ENCODE measurements around the gene FOXRED2.
A peak's percentile ranks its signal among the peaks of the same experiment; 100 is the strongest.
"Not testable (repeated sequence)": the region's sequence is repeated elsewhere in the genome, so short reads cannot be mapped to it uniquely, and the experiment has no call there.

Gene FOXRED2

GRCh38 chr22:36506637-36507517 is at the start of gene FOXRED2:
Gene FOXRED2 (minus strand): TSS chr22:36507040. CDS start chr22:36506422, 618 bp downstream.
- peak; percentile 94 for DNase-seq (ENCODE audit: low read depth, low spot score)

DNA sequence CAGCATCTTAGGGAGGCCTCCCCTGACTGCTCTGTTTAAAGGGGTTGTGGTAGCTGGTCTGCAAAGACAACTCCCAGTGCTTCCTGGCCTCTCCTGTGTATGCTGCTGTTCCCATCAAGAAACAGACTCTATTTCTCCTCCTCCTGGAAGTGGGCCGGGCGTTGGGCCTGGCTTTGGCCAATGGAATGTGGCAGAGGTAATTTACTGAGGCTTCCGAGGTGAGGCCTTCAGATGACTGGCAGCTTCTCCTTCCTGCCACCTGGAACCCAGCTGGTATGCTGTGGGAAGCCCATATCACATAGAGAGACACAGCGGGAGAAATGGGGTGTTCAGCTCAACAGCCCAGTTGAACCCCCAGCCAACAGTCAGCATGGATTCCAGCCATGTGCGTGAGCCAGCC is 47.3 kb upstream of the FOXRED2 start:
- peak; percentile 64 for DNase-seq (ENCODE audit: low read depth, low spot score)

DNA sequence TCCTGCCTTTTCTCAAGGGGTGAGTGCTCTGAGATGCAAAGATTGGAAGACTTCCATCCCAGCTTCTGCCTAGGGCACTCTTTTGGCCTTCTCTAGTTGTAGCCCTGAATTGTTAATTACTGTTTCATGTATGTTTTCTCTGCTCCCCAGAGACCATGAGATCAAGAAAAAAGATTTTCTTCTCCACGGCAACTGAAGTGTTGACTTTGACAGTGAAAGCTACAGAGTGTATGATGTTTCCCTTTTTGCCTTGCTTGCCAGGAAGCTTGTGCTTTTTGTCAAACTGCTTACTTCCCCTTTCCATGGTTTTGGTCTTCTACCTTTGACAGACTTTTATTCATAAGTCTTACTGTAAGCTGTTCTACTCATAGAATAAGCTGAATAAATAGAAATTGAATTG is 45.4 kb upstream of the FOXRED2 start:
- DNase-seq (ENCODE audit: low read depth, low spot score): no peak

- no peak for DNase-seq (ENCODE audit: low read depth, low spot score)
Measured at GRCh38 chr22:36550701-36551495, 44.1 kb upstream of the FOXRED2 start.

- DNase-seq (ENCODE audit: low read depth, low spot score): no peak
Measured at GRCh38 chr22:36549033-36549432, 42.2 kb upstream of the FOXRED2 start.

DNA sequence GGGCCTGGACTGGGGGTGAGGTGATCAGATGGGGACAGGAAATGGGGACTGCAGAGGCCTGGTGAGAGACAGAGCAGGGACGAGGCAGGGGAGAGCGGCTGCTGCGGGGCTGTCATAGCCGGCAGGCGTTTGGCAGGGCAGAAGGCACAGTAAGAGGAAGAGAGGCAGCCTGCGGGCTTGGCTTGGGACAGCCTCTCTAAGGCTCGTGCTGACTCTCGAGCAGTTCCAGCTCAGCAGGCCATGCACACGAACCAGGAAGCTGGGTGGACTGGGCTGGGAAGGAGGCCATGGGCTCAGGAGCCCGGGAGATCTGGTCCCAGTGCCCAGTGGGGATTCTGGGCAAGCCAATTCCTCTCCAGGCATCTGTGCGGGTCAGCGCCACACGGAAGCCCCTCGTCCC is 41.8 kb upstream of the FOXRED2 start:
- DNase-seq (ENCODE audit: low read depth, low spot score): peak; percentile 67

DNA sequence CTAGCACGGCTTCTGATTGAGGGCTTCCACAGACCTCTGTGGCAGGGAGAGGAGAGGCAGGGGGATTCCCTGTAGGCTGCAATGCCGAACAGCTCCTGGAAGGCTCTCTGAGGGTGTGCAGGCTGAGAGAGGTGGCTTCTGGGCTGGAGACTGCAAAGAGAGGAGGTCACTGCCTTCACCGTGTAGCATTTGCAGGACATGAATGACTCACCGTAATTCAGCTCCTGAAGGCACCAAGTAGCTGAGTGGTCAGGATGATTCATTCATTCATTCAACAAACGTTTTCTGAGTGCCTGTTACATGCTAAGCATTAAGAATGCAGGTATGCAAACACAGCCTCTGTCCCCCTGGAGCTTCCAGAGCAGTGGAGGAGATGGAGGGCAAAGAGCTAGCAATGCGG is 40.1 kb upstream of the FOXRED2 start:
- DNase-seq (ENCODE audit: low read depth, low spot score): no peak

- DNase-seq (ENCODE audit: low read depth, low spot score): peak; percentile 76
Measured at GRCh38 chr22:36546092-36546804, 39.4 kb upstream of the FOXRED2 start.

GRCh38 chr22:36544107-36544620 is 37.3 kb upstream of the FOXRED2 start:
- DNase-seq (ENCODE audit: low read depth, low spot score): no peak

DNA sequence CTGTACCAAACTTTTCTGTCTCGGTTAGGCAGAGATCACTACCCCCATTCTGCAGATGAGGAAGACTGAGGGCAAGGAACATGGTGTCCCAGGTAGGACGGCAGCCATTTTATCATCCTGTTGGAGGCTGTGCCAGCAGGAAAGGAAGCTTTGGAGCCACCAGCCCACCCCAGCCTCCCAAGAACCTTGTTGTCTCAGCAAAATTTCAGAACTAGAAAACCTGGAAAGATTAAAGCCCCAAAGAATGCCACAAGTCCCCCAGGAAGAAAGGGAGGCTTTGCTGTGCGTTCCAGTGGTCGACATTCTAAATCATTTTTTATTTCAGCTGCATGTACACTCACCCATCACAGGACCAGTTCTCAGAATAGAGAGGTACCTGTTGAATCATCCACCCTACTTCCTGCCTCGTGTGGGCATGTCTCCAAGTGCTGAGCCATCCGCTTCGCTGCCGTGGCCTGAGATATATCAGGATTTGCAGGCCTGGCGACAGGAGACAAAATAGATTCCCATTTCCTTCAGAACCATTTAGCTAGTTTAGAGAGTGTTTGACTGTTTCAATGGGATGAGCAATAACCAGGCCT is 35.1 kb upstream of the FOXRED2 start:
- DNase-seq (ENCODE audit: low read depth, low spot score): no peak

DNA sequence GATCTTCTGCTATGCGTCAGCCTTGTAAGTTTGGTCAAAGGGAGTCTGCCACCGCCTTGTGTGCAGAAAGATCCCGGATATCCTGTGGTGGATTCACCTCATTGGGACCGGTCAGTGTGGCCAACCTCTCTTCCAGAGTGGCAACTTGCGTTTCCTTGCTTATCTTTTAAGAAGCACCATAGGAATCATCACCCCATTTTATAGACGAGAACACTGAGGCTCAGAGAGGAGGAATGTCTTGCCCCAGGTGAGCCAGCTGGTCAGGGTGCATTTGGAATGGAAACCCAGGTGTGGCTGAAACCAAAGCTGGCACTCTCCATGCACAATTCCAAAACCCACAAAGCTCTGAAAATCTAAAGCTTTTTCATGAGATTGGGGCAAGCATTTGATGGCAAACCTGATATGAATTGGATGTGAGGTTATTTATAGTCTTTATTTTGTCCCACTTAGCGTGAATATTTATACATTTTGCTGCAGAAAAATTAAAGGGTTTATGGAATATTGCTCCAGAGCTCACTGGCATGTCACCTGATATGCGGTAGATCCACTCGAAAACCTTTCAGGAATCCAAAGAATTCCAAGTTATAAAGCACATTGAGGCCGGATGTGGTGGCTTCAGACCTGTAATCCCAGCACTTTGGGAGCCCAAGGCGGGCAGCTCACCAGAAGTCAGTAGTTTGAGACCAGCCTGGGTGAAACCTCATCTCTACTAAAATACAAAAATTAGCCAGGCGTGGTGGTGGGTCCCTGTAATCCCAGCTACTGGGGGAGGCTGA is 34.2 kb upstream of the FOXRED2 start:
- no peak for DNase-seq (ENCODE audit: low read depth, low spot score)

DNA sequence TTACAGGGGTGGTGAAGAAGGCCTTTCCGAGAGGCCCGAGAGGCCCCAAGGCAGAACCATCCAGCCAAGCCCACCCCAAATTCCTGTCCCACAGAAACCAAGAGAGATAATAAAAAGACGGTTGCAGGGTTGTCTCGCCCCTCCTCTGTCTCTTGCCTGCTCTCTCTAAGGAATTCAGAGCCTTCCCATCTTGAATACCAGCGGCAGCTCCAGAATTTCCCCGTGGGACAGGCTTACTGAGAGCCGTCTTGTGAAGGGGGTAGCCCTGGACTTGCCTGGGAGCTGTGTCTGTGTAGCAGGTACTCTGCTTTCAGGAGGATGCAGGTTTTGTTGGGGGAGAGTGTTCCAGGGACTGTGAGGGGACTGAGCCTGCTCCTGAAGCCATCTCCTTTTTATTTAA is 31.7 kb upstream of the FOXRED2 start:
- DNase-seq (ENCODE audit: low read depth, low spot score): peak; percentile 56

GRCh38 chr22:36536717-36537116 is 29.9 kb upstream of the FOXRED2 start:
- DNase-seq (ENCODE audit: low read depth, low spot score): no peak

DNA sequence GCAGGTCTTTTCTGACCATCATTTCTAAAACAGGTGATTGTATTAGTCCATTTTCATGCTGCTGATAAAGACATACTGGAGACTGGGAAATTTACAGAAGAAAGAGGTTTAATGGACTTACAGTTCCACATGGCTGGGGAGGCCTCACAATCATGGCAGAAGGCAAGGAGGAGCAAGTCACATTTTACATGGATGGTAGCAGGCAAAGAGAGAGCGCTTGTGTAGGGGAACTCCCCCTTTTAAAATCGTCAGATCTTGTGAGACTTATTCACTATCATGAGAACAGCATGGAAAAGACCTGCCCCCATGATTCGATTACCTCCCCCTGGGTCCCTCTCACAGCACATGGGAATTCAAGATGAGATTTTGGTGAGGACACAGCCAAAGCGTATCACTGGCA is 26.5 kb upstream of the FOXRED2 start:
- DNase-seq (ENCODE audit: low read depth, low spot score): not testable (repeated sequence)

DNA sequence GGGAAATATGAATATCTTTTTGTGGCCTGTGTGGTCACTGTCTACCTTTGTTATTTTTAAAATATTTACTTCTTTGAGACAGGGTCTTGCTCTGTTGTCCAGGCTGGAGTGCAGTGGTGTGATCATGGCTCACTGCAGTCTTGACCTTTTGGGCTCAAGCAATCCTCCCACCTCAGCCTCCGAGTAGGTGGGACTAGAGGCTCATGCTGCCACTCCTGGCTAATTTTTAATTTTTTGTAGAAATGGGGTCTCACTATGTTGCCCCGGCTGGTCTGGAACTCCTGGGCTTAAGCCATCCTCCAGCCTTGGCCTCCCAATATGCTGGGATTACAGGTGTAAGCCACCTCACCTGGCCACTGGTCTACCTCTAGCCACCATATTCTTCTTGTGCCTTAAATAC is 25.6 kb upstream of the FOXRED2 start:
- no peak for DNase-seq (ENCODE audit: low read depth, low spot score)

DNA sequence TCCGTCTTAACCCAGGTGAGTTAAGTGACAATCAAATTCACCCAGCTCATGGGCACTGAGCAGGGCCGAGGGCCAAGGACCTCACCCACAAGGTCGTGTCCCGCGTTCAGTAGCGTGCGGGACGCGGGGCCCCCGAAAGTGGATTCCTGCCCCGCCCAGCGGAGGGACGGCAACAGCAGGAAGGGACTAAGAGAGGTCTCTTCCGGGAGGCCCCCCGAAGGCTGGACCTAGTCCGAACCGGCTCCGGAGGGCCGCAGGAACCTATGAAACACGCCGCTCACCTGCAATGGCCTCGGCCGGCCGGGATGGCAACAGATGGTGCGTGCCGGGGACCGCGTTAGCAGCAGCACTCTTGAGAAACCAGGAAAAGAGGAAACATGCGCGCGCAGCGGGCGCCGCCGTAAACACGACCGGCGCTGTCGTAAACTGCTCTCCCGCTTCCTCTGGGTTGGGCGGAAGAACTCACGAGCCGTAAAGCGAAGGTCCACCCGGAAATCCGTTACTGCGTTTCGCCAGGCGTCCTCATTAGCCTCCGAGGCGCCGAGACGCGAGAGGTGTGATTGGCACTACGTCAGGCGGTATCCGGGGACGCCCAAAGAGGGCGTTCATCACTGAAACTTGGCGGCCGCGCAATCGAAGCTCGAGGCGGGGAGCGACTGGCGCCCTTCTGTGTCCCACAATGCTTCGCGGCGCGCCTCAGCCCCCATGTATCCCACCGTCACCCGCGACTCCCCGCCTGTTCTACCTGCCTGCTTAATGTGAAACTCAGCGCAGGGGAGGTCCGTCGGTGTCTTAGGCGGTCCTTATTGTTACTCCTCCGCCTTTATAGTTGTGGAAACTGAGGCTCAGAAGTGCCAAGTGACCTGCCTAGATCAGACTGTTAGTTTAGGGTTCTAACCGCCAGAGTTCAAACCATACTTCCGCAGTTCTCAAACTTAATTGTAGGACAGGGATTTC is 22.2 kb upstream of the FOXRED2 start, which contains the start of gene EIF3D:
Gene EIF3D, minus strand, starts transcription at position 372 of the 957 bp plus-strand sequence. CDS start 3,045 bp downstream, outside the sequence.
- DNase-seq (ENCODE audit: low read depth, low spot score): peak; percentile 100

DNA sequence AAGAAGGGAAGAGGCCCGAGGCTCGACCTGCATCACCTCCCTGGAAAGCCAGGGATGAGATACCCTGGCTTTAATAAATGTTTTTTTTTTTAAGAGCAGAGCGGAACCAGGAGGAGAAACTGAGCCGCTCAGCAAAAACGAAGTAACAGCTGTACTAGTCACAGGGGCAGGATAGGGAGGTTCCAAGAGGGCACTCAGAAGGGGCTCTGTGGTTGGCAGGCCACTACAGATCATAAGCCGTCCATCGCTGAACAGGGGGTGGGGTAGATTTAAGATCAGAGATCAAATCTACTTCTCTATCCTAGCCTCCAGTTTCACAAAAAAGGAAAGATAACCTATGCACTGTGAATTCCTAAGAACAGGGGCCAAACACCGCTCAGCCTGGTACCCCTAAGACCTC is 21.5 kb upstream of the FOXRED2 start:
- DNase-seq (ENCODE audit: low read depth, low spot score): no peak

DNA sequence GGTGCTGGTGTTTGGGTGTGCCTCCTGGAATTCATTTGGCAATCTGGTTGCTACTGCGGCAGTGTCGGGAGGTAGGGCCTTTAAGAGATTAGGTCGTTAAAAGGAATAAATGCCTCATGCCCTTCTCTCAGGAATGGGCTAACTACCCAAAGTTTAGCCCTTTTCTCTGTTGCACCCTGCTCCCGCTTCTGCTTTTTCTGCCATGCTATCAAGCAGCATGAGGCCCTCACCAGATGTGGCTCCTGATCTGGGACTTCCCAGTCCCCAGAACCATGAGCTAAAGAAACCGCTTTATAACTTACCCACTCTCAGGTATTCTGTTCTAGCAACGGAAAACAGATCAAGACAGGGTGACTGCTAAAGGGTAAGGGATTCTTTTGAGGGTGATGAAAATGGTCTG is 15.8 kb upstream of the FOXRED2 start:
- no peak for DNase-seq (ENCODE audit: low read depth, low spot score)

DNA sequence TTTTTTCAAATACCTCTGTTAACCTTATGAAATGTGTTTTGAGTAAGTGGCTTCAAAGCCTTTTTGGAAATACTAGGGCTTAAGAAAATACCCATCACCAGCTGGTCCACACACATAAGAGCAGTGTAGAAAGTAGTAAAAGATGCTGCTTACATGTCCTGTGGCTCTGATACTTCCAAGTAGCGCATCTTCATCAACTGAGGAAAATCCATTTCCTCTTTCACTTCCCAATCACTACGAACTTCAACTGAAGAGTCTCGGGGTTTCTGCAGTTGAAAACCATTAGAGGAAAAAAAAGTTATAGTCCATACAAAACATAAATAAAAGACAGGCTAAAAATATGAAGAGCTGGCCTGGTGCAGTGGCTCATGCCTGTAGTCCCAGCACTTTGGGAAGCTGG is 13.6 kb upstream of the FOXRED2 start:
- no peak for DNase-seq (ENCODE audit: low read depth, low spot score)
